Breast epithelium (tissue), 4 donors: ENCODE data around the gene REXO1. TPM values are rescaled to one million over a fixed set of nuclear protein-coding genes. Genes with fewer than 3 reads are reported as not detected.
A peak's percentile ranks its signal among the peaks of the same experiment; 100 is the strongest.

ENCODE experiments used
- DNase-seq, 2 donors: peaks; one replicate each; pipeline ENCODE4 v3.0.0-alpha.2; 2019; ENCODE audit warnings: low spot score in 2 of 2
- H3K27ac ChIP-seq, 2 donors: fragments of 200-600 bp; sonication (generic) in 1 of 2; one replicate each; pipeline ENCODE4 v1.5.1; 2016 to 2019; ENCODE audit warnings: mild to moderate bottlenecking in 1 of 2
- H3K27me3 ChIP-seq, 2 donors: fragments of 200-600 bp; sonication (generic) in 1 of 2; one replicate each; pipeline versions ENCODE4 v1.5.1 to v1.6.0; 2017 to 2019; ENCODE audit warnings: control low read depth in 1 of 2, mild to moderate bottlenecking in 1 of 2
- H3K36me3 ChIP-seq: fragments of 200-600 bp; one replicate; pipeline ENCODE4 v1.5.1; 2019
- H3K4me1 ChIP-seq, 2 donors: fragments of 200-600 bp; sonication (generic); one replicate each; pipeline ENCODE4 v1.5.1; 2016 to 2019; ENCODE audit warnings: control low read depth in 1 of 2
- H3K4me3 ChIP-seq, 3 donors: fragments of 200-600 bp; sonication (generic); 1 replicate in 2 of 3; 2 replicates in 1 of 3; pipeline ENCODE4 v1.5.1; 2016 to 2019; ENCODE audit warnings: mild to moderate bottlenecking in 3 of 3, moderate library complexity in 2 of 3
- H3K9me3 ChIP-seq, 2 donors: fragments of 200-600 bp; sonication (generic) in 1 of 2; one replicate each; pipeline ENCODE4 v1.5.1; 2016 to 2019; ENCODE audit warnings: control low read depth in 1 of 2
- POLR2A ChIP-seq: fragments of 450-650 bp; IDR thresholded peaks from one replicate; pipeline ENCODE4 v1.6.1; 2016; ENCODE audit warnings: antibody characterized with exemption, mild to moderate bottlenecking, moderate library complexity
- POLR2AphosphoS5 ChIP-seq, 3 donors: sonication (generic); formaldehyde crosslinking; IDR thresholded peaks; one replicate each; pipeline ENCODE4 v1.6.1; 2017; ENCODE audit warnings: antibody characterized with exemption in 3 of 3
- intact Hi-C: fragments of 100-400 bp; cut with DNase I; formaldehyde crosslinking; loops from one replicate; pipeline ENCODE4 v1.15.1; 2023; ENCODE audit warnings: low total_unique reads
- total RNA-seq, 3 donors: library from RNA; depleted of rRNA; stranded (reverse); fragments of >200 nt; gene quantifications; one replicate each; pipeline ENCODE4 v1.1.0, GENCODE V29; 2016
- TF ChIP-seq, protein P1 (sequence below), 3 donors: fragments of 450-650 bp; IDR thresholded peaks; one replicate each; pipeline ENCODE4 v1.5.1; 2016 to 2017; ENCODE audit warnings: antibody characterized with exemption in 3 of 3, mild to moderate bottlenecking in 3 of 3, moderate library complexity in 3 of 3

Gene REXO1
- total RNA-seq, 3 donors from 2014 or later = 10.4 to 25.2 (median 19.7) TPM

DNA sequence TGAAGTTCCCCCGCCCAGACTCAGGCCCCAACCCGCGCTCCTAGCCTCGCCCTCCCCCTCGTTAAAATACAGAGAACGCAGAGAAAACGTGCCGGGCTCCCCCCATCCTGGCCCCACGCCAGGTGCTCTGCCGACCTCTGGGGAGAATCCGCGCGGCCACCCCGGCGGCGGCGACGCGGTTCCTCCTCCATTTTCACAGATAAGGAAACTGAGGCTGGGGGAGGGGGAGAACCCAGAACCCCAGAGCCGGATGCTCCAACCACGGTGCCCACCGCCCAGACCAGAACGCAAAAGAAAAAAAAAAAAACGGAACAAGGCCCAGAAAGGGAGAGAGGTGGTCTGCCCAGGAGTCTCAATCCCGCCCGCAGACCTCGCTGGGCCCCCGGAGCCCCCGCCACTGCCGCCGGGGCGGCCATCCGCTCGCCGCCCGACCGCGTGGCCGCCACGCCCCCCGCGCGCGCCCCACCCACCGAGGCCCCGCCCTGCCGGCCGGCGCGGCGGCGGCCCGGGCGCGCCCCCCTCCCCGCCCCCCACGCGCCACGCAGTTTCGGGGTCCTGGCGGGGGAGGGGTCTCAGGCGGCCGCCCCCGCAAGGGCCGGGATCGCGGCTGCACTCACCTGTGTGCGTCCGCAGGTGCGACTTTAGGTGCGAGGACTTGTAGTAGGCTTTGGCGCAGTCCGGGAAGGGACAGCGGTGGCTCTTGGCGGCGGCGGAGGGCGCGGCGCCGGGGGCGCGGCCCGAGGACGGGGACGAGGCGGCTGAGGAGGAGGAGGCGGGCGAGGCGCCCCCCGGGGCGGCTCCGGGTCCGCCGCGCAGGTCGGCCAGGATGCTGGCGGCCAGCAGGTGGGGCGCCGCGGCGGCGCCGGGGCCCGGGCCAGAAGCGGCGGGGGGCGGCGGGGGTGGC, 14.4 kb upstream of the REXO1 start:
- Histone ChIP-seq H3K4me3 (peak overlapping the region; percentile 64 to 98 (median 72)), H3K9me3 (no peaks in the 10 kb centered on the region), H3K27ac (peak overlapping the region; percentile 75 to 88), H3K4me1 (peaks cover 14 to 30% of the 10 kb centered on the region in 2 donors), H3K27me3 (no peaks in the 10 kb centered on the region), H3K36me3 (no peaks in the 10 kb centered on the region)
- DNase-seq = no peak
- TF ChIP-seq POLR2A = no peak
- TF ChIP-seq, protein P1, sequence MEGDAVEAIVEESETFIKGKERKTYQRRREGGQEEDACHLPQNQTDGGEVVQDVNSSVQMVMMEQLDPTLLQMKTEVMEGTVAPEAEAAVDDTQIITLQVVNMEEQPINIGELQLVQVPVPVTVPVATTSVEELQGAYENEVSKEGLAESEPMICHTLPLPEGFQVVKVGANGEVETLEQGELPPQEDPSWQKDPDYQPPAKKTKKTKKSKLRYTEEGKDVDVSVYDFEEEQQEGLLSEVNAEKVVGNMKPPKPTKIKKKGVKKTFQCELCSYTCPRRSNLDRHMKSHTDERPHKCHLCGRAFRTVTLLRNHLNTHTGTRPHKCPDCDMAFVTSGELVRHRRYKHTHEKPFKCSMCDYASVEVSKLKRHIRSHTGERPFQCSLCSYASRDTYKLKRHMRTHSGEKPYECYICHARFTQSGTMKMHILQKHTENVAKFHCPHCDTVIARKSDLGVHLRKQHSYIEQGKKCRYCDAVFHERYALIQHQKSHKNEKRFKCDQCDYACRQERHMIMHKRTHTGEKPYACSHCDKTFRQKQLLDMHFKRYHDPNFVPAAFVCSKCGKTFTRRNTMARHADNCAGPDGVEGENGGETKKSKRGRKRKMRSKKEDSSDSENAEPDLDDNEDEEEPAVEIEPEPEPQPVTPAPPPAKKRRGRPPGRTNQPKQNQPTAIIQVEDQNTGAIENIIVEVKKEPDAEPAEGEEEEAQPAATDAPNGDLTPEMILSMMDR (IDR thresholded peaks at IDR 0.05) = no peak
- no peak for TF ChIP-seq POLR2AphosphoS5 (IDR thresholded peaks at IDR 0.05)
- intact Hi-C loops = no loop called here

DNA sequence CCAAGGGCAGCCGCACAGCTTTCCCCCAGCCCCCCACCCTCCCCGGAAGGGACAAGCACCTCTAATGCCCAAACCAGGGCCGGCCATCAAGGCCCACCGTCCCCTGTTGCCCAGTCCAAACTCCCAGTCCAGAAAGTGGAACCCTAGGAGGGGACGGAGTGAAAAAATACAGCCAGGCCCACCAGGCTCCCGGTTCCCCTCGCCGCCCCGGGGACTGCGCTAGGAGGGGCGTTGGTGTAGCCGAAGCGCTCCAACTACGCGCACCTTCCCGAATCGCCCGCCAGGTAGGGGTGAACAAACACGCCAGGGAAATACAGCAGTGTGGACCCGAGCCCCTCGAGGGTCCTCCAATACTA, 13.8 kb upstream of the REXO1 start:
- Histone ChIP-seq H3K27me3 (no peaks in the 10 kb centered on the region), H3K4me1 (peaks cover 20 to 30% of the 10 kb centered on the region in 2 donors), H3K27ac (peak overlapping the region; percentile 75), H3K4me3 (peak overlapping the region; percentile 64 to 98 (median 72)), H3K9me3 (no peaks in the 10 kb centered on the region), H3K36me3 (no peaks in the 10 kb centered on the region)
- intact Hi-C loops = no loop called here
- TF ChIP-seq, protein P1 (IDR thresholded peaks at IDR 0.05) = no peak
- no peak for TF ChIP-seq POLR2AphosphoS5 (IDR thresholded peaks at IDR 0.05)
- no peak for TF ChIP-seq POLR2A
- DNase-seq = no peak

- peak overlapping the region; percentile 75 for H3K27ac ChIP-seq
- DNase-seq = no peak
These were observed 13.3 kb upstream of the REXO1 start for GRCh38 chr19:1861599-1862031.

GRCh38 chr19:1860821-1861598, 12.7 kb upstream of the REXO1 start:
- no peaks in the 10 kb centered on the region for H3K27me3 ChIP-seq
- H3K27ac ChIP-seq = peak overlapping the region; percentile 75
- H3K36me3 ChIP-seq = no peaks in the 10 kb centered on the region
- intact Hi-C loops = no loop called here
- no peaks in the 10 kb centered on the region for H3K9me3 ChIP-seq
- TF ChIP-seq POLR2A (no peak), POLR2AphosphoS5 (IDR thresholded peaks at IDR 0.05) (no peak)
- TF ChIP-seq, protein P1 (IDR thresholded peaks at IDR 0.05) = no peak
- DNase-seq = no peak
- H3K4me3 ChIP-seq = peak overlapping the region; percentile 64 to 98 (median 72)
- H3K4me1 ChIP-seq = peaks cover 24 to 37% of the 10 kb centered on the region in 2 donors

More at GRCh38 chr19:1861599-1862031, 13.3 kb upstream of the REXO1 start:
- H3K9me3 ChIP-seq = no peaks in the 10 kb centered on the region
- intact Hi-C loops = no loop called here
- TF ChIP-seq POLR2A (no peak), POLR2AphosphoS5 (IDR thresholded peaks at IDR 0.05) (no peak)
- TF ChIP-seq, protein P1 (IDR thresholded peaks at IDR 0.05) = no peak
- peaks cover 24 to 31% of the 10 kb centered on the region in 2 donors for H3K4me1 ChIP-seq
- H3K4me3 ChIP-seq = peak overlapping the region; percentile 64 to 98 (median 72)
- H3K36me3 ChIP-seq = no peaks in the 10 kb centered on the region
- H3K27me3 ChIP-seq = no peaks in the 10 kb centered on the region
